Activated T-helper 2 cell treated with anti-CD3 and anti-CD28 coated beads, Interferon-gamma antibody, Interleukin-2, Interleukin-4, amounts not matched to agents 10 μg/mL and 5 μg/mL and 100 μg/mL, durations not matched to agents 14 hours and 24 hours and 36 hours (primary cell): Measurements from ENCODE around the gene ARFRP1. TPM values are rescaled to one million over a fixed set of nuclear protein-coding genes. Genes with fewer than 3 reads are reported as not detected.

Experiments
- DNase-seq: peaks from one replicate; pipeline ENCODE4 v3.0.0; 2021; ENCODE audit warnings: low spot score
- H3K27ac Mint-ChIP-seq: one replicate; pipeline ENCODE4 v1.8.0; 2021; ENCODE audit warnings: mixed read lengths
- H3K27me3 Mint-ChIP-seq: one replicate; pipeline ENCODE4 v1.8.0; 2021; ENCODE audit warnings: low read depth, mixed read lengths
- H3K36me3 Mint-ChIP-seq: one replicate; pipeline ENCODE4 v1.8.0; 2021; ENCODE audit warnings: low read depth, mixed read lengths
- H3K4me1 Mint-ChIP-seq: one replicate; pipeline ENCODE4 v1.8.0; 2021; ENCODE audit warnings: low read depth, mixed read lengths
- H3K4me3 Mint-ChIP-seq: one replicate; pipeline ENCODE4 v1.8.0; 2021; ENCODE audit warnings: low read depth, mild to moderate bottlenecking, moderate library complexity, mixed read lengths
- H3K9me3 Mint-ChIP-seq: one replicate; pipeline ENCODE4 v1.8.0; 2021; ENCODE audit warnings: mixed read lengths
- intact Hi-C: fragments of 100-400 bp; cut with micrococcal nuclease; formaldehyde crosslinking; loops from one replicate; pipeline ENCODE4 v1.15.1; 2023
- total RNA-seq: library from RNA; stranded (reverse); gene quantifications from 2 replicates; pipeline ENCODE4 v1.2.3, GENCODE V29; 2022

ARFRP1 gene
- total RNA-seq, 1 donor from 2014 or later = 59.0 TPM

- no peaks in the 10 kb centered on the region for H3K27me3 Mint-ChIP-seq
- peaks cover 72% of the 10 kb centered on the region for H3K36me3 Mint-ChIP-seq
- H3K4me1 Mint-ChIP-seq = peaks cover 36% of the 10 kb centered on the region
- intact Hi-C loops = loop anchor here (5.0 to 10.0 kb wide), 2 partner anchors 34 to 266 kb away; partner anchors contain the start of gene SAMD10
- H3K27ac Mint-ChIP-seq = peak overlapping the region; percentile 45
- peaks cover 7% of the 10 kb centered on the region for H3K9me3 Mint-ChIP-seq
- H3K4me3 Mint-ChIP-seq = peak overlapping the region; percentile 81
- DNase-seq = no peak
These were observed 749 bp upstream of the ARFRP1 start for GRCh38 chr20:63708301-63709148.

- H3K36me3 Mint-ChIP-seq = peaks cover 61% of the 10 kb centered on the region
- H3K4me3 Mint-ChIP-seq = peak overlapping the region; percentile 87
- peak; percentile 58 for DNase-seq
- peaks cover under 1% of the 10 kb centered on the region for H3K9me3 Mint-ChIP-seq
- H3K27me3 Mint-ChIP-seq = no peaks in the 10 kb centered on the region
- H3K4me1 Mint-ChIP-seq = peaks cover 33% of the 10 kb centered on the region
- intact Hi-C loops = loop anchor here (1.0 to 10.0 kb wide), 5 partner anchors 35 to 268 kb away; partner anchors contain the start of genes RTEL1 and SAMD10
- H3K27ac Mint-ChIP-seq = peak overlapping the region; percentile 60
These were observed 771 bp downstream of the ARFRP1 start for GRCh38 chr20:63706852-63707557.

- no peaks in the 10 kb centered on the region for H3K27me3 Mint-ChIP-seq
- peaks cover 31% of the 10 kb centered on the region for H3K4me1 Mint-ChIP-seq
- intact Hi-C loops = loop anchor here (1.0 to 10.0 kb wide), 3 partner anchors 36 to 269 kb away; partner anchors contain the start of gene SAMD10
- no peak for DNase-seq
- H3K36me3 Mint-ChIP-seq = peaks cover 52% of the 10 kb centered on the region
- no peaks in the 10 kb centered on the region for H3K9me3 Mint-ChIP-seq
- H3K4me3 Mint-ChIP-seq = peak overlapping the region; percentile 87
- no peak overlapping the region for H3K27ac Mint-ChIP-seq
These were observed 1.6 kb downstream of the ARFRP1 start for GRCh38 chr20:63706027-63706695.

GRCh38 chr20:63705232-63706026, 2.3 kb downstream of the ARFRP1 start:
- peak overlapping the region; percentile 21 for H3K4me3 Mint-ChIP-seq
- DNase-seq = no peak
- peaks cover 45% of the 10 kb centered on the region for H3K36me3 Mint-ChIP-seq
- H3K9me3 Mint-ChIP-seq = no peaks in the 10 kb centered on the region
- no peaks in the 10 kb centered on the region for H3K27me3 Mint-ChIP-seq
- intact Hi-C loops = loop anchor here (1.0 to 10.0 kb wide), 3 partner anchors 37 to 269 kb away; partner anchors contain the start of gene SAMD10
- H3K27ac Mint-ChIP-seq = no peak overlapping the region
- peaks cover 23% of the 10 kb centered on the region for H3K4me1 Mint-ChIP-seq

GRCh38 chr20:63704749-63705117, 3.0 kb downstream of the ARFRP1 start:
- Mint-ChIP-seq H3K27me3 (no peaks in the 10 kb centered on the region), H3K4me1 (peaks cover 19% of the 10 kb centered on the region), H3K4me3 (no peak overlapping the region), H3K27ac (no peak overlapping the region), H3K36me3 (peaks cover 40% of the 10 kb centered on the region), H3K9me3 (no peaks in the 10 kb centered on the region)
- no peak for DNase-seq
- intact Hi-C loops = loop anchor here (5.0 to 10.0 kb wide), 2 partner anchors 38 to 270 kb away; partner anchors contain the start of gene SAMD10

- DNase-seq = no peak
- Mint-ChIP-seq H3K36me3 (peaks cover 39% of the 10 kb centered on the region), H3K9me3 (no peaks in the 10 kb centered on the region), H3K4me3 (no peak overlapping the region), H3K27me3 (no peaks in the 10 kb centered on the region), H3K27ac (no peak overlapping the region), H3K4me1 (peaks cover 16% of the 10 kb centered on the region)
- intact Hi-C loops = loop anchor here (10.0 kb wide), 1 partner anchor 271 kb away; the partner anchor contains the start of gene SAMD10
These were observed 3.6 kb downstream of the ARFRP1 start for GRCh38 chr20:63703976-63704748.

GRCh38 chr20:63703471-63703975, 4.3 kb downstream of the ARFRP1 start:
- Mint-ChIP-seq H3K36me3 (peaks cover 33% of the 10 kb centered on the region), H3K4me3 (no peak overlapping the region), H3K9me3 (no peaks in the 10 kb centered on the region), H3K27ac (no peak overlapping the region), H3K27me3 (no peaks in the 10 kb centered on the region), H3K4me1 (peaks cover 10% of the 10 kb centered on the region)
- intact Hi-C loops = loop anchor here (10.0 kb wide), 1 partner anchor 271 kb away; the partner anchor contains the start of gene SAMD10
- DNase-seq = no peak

GRCh38 chr20:63702751-63703470, 4.9 kb downstream of the ARFRP1 start:
- Mint-ChIP-seq H3K27me3 (no peaks in the 10 kb centered on the region), H3K4me3 (no peak overlapping the region), H3K27ac (no peak overlapping the region), H3K4me1 (peaks cover 9% of the 10 kb centered on the region), H3K36me3 (peaks cover 32% of the 10 kb centered on the region), H3K9me3 (no peaks in the 10 kb centered on the region)
- intact Hi-C loops = loop anchor here (10.0 kb wide), 1 partner anchor 272 kb away; the partner anchor contains the start of gene SAMD10
- no peak for DNase-seq

GRCh38 chr20:63702036-63702665, 5.6 kb downstream of the ARFRP1 start:
- intact Hi-C loops = loop anchor here (10.0 kb wide), 1 partner anchor 273 kb away; the partner anchor contains the start of gene SAMD10
- peaks cover 9% of the 10 kb centered on the region for H3K4me1 Mint-ChIP-seq
- H3K9me3 Mint-ChIP-seq = no peaks in the 10 kb centered on the region
- no peak for DNase-seq
- no peak overlapping the region for H3K27ac Mint-ChIP-seq
- no peaks in the 10 kb centered on the region for H3K27me3 Mint-ChIP-seq
- no peak overlapping the region for H3K4me3 Mint-ChIP-seq
- H3K36me3 Mint-ChIP-seq = peaks cover 32% of the 10 kb centered on the region

GRCh38 chr20:63701329-63702035, 6.3 kb downstream of the ARFRP1 start:
- H3K27me3 Mint-ChIP-seq = no peaks in the 10 kb centered on the region
- no peak for DNase-seq
- no peaks in the 10 kb centered on the region for H3K9me3 Mint-ChIP-seq
- intact Hi-C loops = loop anchor here (10.0 kb wide), 1 partner anchor 273 kb away; the partner anchor contains the start of gene SAMD10
- no peak overlapping the region for H3K4me3 Mint-ChIP-seq
- no peak overlapping the region for H3K27ac Mint-ChIP-seq
- peaks cover 4% of the 10 kb centered on the region for H3K4me1 Mint-ChIP-seq
- peaks cover 26% of the 10 kb centered on the region for H3K36me3 Mint-ChIP-seq
